Activated CD4-positive, CD25-positive, alpha-beta regulatory T cell treated with anti-CD3 and anti-CD28 coated beads, Interleukin-2, amount 50 U/mL, for 16 hours (primary cell): Measurements from ENCODE around the gene NDUFA7.
"Not testable (repeated sequence)": the region's sequence is repeated elsewhere in the genome, so short reads cannot be mapped to it uniquely, and the experiment has no call there.

Experiments used
- DNase-seq: peaks from one replicate; pipeline ENCODE4 v3.0.0-alpha.2; 2020; ENCODE audit warnings: low read depth, low spot score

Gene NDUFA7

GRCh38 chr19:8264248-8264647 is 56.9 kb downstream of the NDUFA7 start:
- DNase-seq, result not testable (repeated sequence)

- no peak for DNase-seq
Measured at GRCh38 chr19:8262431-8262830, 58.7 kb downstream of the NDUFA7 start.

- DNase-seq, result no peak
Measured at GRCh38 chr19:8261881-8262280, 59.3 kb downstream of the NDUFA7 start.

GRCh38 chr19:8261347-8261746 is 59.8 kb downstream of the NDUFA7 start:
- DNase-seq, result no peak
